ENCODE results near the gene C2orf81.
"Not testable (repeated sequence)": the region's sequence is repeated elsewhere in the genome, so short reads cannot be mapped to it uniquely, and the experiment has no call there.

The C2orf81 gene

DNA sequence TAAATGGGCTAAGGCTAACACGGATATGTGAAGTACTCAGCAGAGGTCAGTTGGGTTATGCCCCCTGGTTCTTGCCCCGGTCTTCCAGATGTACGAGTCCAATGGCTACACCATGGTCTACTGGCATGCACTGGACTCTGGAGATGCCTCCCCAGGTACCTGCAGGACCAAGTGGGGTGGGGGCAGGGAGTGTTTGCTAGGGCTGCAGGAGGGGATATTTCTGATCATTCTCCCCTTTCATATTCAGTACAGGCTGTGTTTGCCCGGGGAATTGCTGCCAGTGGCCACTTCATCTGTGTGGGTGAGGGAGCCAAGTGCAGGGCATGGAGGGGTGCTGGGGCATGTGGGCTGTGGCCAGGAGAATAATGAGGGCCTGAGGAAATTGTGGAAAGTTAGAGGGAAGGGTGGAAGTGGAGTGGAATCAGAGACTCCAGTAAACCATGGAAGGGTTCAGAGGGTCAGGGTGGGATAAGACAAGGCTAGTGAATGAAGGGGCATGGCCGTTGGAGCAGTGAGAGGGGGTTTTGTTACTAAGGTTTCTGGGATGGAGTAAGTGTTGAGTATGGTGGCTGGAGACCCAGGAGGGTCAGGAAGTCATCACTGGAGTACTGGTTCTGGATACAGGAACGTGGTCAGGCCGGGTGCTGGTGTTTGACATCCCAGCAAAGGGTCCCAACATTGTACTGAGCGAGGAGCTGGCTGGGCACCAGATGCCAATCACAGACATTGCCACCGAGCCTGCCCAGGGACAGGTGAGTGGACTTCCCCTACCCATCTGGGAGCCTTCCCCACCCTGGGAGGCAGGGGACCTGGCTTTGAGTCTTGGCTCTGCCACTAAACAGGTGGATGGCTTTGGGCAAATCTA is 2.0 kb upstream of the C2orf81 start:
- DNase-seq = no peak

DNA sequence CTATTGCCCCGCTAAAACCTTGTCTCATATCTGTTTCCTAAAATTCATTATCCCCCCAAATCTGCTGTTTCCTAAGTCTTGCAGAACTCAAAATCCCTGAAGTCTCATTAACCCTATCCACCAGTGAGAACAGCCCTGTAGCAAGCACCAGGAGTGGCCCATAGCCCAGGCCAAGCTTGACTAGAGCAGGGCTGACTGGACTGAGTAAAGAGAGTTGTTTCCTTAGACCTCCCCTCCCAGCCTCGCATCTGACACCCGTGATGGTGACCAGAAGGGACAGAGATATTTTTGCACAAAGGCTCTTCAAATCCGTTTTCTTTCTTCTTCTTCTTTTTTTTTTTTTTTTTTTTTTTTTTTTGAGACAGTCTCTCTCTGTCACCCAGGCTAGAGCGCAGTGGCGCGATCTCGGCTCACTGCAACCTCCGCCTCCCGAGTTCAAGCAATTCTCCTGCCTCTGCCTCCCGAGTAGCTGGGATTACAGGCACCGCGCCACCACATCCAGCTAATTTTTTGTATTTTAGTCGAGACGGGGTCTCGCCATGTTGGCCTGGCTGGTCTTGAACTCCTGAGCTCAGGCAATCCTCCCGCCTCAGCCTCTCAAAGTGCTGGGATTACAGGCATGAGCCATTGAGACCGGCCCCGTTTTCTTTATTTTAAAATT is 846 bp downstream of the C2orf81 start:
- DNase-seq = not testable (repeated sequence)

DNA sequence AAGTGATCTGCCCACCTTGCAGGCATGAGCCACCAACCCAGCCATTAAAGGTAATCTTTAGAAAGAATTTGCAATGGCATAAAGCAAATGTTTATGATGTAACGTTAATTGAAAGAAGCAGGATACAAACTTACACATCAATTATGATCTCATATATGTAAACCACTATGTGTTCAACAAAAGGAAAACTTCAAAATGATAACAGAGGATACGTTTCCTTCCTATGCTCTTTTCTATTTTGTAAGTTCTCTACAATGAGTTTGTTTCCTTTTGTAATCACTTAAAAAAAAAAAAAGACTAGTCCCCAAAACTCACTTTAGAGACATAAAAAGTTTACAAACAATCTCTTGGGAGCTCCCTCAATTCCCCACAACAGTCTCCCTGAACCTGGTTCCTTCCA is 1.4 kb downstream of the C2orf81 start:
- no peak for DNase-seq

DNA sequence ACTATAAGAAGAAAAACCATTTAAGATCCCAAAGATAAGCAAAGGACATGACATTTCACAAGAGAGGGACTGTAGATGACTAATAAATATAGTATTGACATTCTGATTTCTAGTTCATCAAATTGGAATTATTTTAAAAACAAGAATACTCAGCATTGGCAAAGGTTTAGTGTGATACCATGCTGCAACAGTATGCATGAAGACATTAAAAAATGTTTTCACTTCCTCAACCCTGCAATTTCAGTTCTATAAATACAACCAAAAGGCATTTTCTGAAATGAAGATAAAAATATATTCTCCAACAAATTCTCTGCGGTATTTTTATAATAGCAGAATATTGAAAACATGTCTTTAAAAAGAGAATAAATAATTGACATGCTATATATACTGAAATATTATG is 2.1 kb downstream of the C2orf81 start:
- DNase-seq = no peak

DNA sequence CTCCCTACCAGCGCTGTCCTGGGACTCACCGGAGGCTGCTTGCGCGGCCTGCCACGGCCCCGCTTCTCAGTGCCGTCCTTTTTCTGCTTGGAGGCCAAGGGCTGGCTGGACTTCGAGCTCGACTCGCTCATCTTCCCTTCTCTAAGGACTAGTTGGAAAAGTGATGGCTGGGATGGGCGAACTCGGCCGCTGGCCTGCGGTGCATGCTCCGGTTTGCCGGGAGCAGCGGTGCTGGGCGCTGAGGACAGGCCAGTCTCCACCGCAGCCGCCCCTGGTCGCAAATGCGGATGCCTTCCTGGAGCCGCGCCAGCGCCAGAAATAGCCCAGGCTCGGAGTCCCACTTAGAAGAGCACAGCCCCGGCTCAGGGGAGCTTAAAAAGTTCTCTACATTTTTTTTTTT is 3.1 kb downstream of the C2orf81 start:
- no peak for DNase-seq

DNA sequence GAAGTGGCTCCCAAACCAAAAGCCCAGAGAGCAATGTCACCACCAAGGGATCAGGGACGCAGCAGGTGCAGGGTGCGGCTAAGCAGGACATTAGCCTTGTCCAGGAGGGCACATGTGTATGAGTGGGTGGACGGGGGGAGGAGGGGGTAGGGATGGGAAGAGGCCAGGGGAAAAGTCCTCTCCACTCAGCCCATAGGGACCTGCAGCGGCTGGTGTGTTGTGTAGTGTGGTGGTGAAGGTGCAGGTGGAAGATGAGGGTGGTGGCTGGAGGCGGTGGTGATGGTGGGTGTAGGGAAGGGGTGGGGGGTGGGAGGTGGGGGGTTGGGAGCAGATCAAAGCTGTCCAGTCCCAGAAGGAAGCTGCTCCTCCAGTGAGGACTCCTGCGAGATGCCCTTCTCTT is 3.7 kb downstream of the C2orf81 start:
- DNase-seq = no peak

DNA sequence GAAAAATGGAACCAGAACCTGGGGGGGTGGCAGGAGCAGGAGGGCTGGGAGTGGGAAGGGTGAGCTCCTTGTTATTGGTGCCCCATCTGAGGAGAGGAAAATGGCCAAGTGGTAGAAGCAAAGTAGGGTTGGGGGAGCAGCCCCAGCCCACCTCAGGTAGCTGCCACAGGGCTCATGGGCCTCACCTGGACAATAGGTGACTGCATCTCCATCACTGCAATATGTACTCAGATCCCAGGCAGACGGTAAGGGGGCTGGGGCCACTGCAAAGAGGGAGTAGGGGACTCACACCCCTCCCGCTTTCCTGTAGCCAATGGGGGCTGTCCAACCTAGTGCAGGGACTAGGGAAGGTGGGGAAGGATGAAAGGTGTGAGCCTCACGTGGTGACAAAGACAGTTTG is 4.2 kb downstream of the C2orf81 start:
- no peak for DNase-seq

DNA sequence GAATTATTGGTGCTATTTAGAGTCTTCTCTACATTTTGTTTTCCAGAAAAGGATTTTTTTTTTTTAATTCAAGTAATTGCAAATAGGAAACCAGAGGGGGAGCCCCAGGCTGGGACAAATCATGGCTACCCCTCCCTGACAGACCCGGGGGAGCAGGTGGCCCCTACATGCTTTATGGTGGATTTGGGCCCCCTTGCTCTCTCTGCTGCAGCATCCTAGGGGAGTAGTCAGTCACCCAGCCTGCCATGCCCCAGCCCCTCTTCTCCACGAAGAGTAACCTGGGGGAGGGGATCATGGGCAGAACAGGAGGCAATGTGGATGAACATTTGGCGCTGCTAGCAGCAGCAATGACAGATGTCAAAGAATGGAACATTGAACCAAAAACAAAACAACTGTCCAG is 4.6 kb downstream of the C2orf81 start:
- DNase-seq = no peak

DNA sequence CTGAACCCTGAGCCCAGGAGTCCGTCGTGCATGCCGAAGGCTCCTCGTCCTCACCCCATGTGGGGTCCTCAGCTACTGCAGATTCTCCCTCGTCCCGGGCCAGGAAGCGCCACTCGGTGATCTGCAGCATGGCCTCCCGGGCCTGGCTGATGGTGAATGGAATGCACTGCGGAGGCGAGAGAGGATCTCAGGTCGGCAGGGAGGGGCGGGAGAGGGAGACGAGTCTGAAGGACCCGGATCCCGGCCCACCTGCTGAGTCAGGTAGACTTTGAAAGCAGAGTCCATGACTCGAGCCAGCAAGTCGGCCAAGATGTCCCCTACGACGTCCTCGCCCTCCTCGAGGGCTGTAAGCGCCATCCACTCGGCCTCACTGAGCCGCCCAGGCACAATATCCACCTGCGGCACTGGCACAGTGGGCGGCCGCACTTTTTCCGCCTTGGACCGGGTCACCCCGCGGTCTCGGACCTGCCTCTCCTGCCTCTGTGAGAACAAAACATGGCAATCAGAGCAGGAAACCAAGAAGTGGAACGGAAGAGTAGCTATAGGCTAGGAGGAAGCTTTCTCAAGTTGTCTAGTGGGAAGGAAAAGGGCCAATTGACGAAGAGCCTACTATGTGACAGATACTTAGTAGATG is 5.5 kb downstream of the C2orf81 start:
- no peak for DNase-seq

DNA sequence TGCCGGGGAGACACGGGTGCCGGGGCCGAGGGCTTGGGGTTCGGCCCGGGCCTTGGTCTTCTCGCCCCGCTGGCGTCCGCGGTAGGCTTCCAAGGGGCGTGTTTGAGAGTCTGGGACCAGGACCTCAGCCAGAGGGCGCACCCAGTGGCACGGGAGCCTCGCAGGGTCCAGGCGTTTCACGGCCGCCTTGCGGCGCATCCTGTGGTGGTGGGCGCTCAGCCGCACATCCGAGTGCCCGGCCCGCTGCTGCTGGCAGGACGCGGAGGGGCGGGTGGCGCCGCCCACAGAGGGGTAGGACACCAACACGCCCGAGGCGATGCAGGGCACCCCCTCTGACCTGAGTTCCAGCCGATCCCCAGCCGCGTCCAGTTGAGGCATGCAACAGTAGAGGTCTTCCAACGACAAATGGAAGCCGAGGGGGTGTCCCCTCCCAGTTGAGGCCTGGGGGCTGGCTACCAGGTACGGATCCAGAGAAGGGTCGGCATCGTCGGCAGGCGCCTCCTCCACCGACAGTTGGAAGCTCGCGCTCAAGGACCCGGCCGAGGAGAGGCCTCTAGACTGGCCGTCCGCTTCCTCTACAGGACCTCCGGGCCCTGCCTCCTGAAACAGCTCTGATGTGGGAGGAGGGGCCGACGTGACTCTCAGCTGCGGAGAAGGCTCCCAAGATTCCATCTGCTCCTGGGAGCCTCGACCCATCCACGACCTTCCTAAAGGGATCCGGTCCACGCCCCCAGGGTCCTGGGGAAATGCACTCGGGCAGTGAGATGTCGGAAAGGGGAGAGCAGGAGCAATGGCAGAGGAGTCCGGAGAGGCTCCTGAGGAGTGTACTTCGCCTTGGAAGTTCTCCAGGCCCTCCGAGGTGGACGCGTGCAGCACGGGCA is 6.3 kb downstream of the C2orf81 start:
- DNase-seq = no peak

DNA sequence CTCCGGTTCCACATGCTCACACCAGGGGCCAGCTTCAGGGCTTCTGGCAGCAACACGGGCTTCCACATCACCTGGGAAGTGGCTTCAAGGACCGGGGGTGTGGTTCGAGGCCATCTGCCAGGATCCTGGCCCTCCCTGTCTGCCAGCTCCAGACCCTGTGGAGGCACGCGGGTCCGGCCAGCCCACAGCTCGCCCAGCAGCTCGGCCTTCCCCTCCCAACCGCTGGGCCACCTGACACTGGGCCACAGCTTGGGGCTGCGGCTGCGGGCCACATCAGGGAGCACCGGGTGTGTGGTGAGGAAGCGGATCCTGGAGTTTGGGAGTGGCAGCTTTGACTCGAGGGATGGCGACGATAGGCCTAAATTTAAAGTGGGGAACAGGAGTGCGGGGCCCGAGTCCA is 7.0 kb downstream of the C2orf81 start:
- no peak for DNase-seq

DNA sequence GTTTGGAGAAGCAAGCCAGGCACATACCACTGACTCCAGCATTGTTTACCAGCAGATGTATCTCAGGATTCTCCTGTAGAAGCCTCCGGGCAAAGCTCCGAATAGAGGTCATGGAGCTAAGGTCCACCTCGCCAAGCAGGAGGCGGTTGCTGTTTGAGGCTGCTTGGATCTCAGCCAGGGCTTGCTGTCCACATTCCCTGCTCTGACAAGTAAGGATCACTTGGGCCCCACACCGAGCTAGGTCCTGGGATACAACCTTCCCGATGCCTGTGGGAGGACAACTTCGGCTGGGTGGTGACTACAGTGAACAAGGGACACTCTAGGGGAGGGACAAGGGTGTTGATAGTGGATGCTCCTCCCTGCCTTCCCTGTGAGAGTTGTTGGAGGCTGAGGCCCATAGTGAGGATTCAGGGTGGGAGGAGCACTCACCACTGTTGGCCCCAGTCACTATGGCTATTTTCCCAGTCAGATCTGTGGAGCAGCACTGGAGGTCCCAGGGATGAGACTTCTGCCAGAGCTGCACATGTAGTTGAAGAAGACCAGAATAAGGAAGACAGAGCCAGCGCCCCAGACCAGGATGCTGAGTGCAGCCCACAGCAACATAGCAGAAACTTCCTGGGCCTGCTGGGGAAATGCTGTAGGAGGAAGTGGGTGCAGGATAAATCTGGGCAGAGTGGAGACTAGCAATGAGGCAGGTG is 8.3 kb downstream of the C2orf81 start:
- no peak for DNase-seq

DNA sequence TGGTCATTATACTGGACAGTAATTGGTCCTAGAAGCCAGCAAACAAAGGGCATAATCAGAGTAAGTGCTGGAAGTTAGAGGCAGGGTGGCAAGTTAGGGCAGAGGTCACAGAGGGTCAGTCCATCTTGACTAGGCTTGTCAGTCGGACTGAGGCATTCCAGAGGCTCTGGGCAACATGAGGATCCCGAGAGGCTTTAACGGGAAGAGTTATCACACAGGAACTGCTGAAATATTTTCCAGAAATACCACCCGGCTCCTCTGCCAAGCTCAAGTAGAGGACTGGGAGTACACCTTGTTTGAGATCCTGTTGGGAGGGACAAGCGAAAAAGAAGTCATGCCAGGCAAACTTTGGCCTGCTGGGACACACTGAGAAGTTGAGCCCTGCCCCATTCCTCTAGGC is 13.7 kb downstream of the C2orf81 start:
- DNase-seq = no peak

DNA sequence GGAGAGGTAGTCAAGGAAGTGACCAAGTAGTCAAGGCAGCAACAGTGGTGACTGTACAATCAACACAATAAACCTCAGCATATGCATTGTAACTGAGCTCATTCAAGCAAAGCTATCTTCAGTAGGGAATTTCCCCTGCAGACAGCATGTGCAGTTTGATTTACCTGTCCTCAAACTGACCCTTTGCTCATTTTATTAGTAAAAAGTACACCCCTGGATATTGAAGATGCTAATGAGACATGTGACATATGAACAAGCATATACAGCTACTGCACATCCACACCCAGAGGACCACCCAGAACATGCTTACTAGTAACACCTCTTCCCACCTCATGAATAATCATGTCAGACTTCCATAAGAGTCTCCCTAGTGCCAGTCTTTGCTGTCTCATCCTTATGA is 15.4 kb downstream of the C2orf81 start:
- no peak for DNase-seq

DNA sequence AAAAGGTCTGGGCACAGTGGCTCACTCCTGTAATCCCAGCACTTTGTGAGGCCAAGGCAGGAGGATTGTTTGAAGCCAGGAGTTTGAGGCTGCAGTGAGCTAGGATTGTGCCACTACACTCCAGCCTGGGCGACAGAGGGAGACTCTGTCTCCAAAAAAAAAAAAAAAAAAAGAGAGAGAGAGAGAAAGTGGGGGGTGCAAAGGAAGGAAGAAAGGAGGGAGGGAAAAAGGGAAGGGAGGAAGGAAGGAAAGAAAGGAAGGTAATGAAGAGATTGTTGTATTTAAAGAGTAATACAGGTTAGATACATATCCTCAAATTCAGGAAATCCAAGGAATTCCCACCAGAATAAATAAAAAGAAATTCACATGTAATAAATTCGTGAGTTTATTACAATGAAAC is 19.5 kb downstream of the C2orf81 start:
- no peak for DNase-seq

DNA sequence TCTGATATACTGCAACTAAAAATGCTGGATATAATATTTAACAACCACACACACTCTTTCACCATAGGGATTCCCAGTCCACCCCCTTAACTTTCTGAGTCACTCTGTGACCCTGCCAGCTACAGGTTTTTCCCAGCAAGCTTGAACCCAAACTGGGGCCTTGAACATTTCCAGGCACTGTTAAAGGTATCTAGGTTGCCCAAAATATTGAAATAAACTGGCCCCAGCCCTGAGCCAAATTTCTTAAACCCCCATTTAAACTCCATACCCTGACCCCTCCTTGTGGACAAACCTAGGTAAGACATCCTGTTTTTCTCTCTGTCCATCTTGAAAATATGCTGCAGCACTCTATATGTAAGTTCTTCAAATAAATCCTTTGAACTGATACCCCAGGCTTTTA is 21.6 kb downstream of the C2orf81 start:
- peak; percentile 40 for DNase-seq

DNA sequence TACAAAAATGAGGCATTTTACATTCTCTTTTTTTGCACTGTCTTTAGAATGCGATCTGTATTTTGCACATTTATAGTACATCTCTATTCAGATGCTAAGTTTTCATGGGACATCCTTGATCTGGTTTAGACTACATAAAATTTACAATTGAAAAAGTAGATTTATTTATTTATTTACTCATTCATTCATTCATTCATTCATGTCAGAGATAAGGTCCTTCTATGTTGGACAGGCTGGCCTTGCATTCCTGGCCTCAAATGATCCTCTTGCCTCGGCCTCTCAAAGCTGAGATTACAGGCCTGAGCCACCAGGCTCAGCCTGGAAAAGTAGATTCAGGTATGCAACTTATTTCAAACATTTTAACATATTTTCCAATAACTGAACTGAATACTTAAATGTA is 25.3 kb downstream of the C2orf81 start:
- no peak for DNase-seq

DNA sequence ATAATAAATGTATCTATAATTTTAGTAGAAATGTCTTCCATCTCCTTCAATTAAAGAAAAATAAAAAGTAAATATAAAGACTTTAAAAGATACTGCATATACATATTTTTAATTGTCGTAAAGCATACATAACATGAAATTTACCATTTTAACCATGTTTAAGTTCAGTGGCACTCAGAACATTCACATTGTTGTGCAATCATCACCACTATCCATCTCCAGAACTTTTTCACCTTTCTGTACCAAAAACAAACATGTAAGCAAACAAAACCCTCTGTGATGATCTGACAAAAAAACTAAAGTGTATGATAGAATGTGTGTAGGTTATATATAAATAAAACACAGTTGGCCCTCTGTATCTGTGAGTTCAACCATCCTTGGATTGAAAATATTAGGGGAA is 27.9 kb downstream of the C2orf81 start:
- DNase-seq = no peak

DNA sequence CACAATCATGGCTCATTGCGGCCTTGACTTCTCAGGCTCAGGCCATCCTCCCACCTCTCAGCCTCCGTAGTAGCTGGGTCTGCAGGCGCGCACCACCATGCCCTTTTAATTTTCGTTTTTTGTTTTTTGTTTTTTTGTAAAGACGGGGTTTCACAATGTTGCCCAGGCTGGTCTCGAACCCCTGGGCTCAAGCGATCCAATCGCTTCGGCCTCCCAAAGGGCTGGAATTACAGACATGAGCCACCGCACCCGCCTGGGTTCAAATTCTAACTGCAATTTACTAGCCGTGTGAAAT is 29.0 kb downstream of the C2orf81 start:
- DNase-seq = no peak

DNA sequence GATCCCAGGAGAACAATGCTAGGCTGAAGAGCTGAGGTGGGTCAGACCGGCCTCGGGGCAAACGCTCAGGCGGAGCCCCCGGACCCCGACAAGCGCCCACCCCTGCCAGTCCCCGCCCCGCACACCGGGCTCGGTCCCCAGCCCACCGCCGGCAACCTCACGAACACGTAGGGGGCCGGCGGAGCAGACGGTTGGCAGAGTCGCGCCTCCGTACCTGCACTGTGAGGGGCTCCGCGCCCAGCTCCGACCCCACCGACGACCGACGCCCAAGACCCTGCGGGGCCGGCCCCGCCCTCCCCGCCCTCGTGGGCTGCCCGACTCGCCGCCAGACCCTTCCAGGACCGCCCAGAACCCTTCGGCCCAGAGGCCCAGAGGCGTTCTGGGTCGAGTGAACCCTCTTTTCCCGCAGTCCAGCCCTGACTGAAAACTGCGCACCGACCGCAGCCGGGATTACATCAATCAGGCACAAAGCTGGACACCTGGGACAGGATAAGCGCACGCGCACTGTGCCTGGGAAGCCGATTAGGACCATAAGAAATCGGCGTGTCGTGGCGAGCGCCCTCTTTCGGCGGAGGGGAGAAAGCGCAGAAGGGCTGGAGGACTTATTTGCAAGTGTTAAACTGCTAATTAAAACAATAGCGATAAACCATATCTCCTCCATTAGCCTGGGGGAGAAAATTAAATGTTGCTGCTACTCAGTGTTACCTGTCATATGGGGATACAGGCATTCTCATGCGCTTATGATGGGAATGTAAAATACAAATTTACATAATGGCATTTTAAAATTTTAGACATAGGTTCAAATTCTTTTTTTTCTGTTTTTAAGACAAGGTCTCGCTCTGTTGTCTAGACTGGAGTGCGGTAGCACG is 29.6 kb downstream of the C2orf81 start:
- peak; percentile 92 for DNase-seq

DNA sequence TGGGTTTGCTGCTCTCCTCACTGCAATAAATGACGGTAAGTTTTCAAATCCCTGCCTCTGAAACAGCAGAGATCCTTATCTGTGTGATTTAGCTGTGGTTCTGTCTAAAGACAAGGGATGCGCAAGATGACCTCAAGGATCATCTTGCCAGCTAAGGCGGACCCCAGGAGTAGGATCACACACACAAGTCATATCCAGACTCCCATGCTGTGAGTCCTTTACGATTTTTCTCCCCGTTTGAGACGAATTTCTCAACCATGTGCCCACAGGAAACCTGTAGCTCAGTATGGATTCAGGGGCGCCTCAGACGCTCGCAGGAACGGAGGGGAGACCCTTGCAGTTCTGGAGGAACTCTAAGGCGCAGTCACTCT is 30.2 kb downstream of the C2orf81 start:
- DNase-seq = no peak

DNA sequence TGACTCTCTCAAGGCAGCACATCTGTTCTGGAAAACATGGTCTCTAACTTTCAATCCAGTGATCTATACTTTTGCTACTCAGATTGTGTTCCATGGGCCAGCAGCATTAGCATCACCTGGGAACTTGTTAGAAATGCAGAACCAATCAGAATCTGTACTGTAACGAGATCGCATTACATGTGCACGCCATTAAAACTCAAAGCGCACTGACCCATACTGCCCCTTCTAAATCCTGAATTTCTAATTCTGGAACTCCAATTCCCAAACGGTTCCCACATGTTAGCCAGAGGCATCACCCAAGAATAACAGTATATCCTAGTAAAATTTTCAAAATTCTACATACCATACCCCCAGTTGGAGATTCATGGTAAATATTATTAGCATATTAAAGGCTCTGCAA is 30.8 kb downstream of the C2orf81 start:
- DNase-seq = no peak

All from central memory CD4-positive, alpha-beta T cell (primary cell).